Natural killer cell (primary cell): ENCODE results near the gene ANXA3. TPM values are rescaled to one million over a fixed set of nuclear protein-coding genes. Genes with fewer than 3 reads are reported as not detected.

ENCODE experiments used
- ATAC-seq, 3 donors: fragments of 150-1000 bp in 2 of 3; fragments of 200-7000 bp in 1 of 3; cut with Tn5 transposase; 1 replicate in 1 of 3; 2 replicates in 2 of 3; pipeline ENCODE4 v1.10.0; 2021; ENCODE audit warnings: mild to moderate bottlenecking in 2 of 3, moderate library complexity in 2 of 3
- DNase-seq, 2 donors: peaks; one replicate each; pipeline versions ENCODE4 v3.0.0 to v3.0.0-alpha.2; 2013 to 2021; ENCODE audit warnings: mixed read lengths in 1 of 2
- H3K27ac ChIP-seq: one replicate; pipeline ENCODE4 v1.5.1; 2013; ENCODE audit warnings: mild to moderate bottlenecking, low read length
- H3K27me3 ChIP-seq: one replicate; pipeline ENCODE4 v1.6.1; 2013; ENCODE audit warnings: low read length; ENCODE audit not compliant: control insufficient read depth, insufficient read depth
- H3K36me3 ChIP-seq: one replicate; pipeline ENCODE4 v1.6.1; 2013; ENCODE audit warnings: low read length; ENCODE audit not compliant: control insufficient read depth, insufficient read depth
- H3K4me1 ChIP-seq: one replicate; pipeline ENCODE4 v1.6.1; 2013; ENCODE audit warnings: low read length; ENCODE audit not compliant: control insufficient read depth, insufficient read depth
- H3K4me3 ChIP-seq: one replicate; pipeline ENCODE4 v1.5.1; 2013; ENCODE audit warnings: low read length
- H3K9me3 ChIP-seq: one replicate; pipeline ENCODE4 v1.6.1; 2013; ENCODE audit warnings: low read length; ENCODE audit not compliant: control insufficient read depth, insufficient read depth
- H3K27ac Mint-ChIP-seq, 2 donors: one replicate each; pipeline ENCODE4 v1.8.0; 2022; ENCODE audit warnings: mild to moderate bottlenecking in 2 of 2, mixed read lengths in 2 of 2, moderate library complexity in 1 of 2
- H3K27me3 Mint-ChIP-seq, 2 donors: one replicate each; pipeline ENCODE4 v1.8.0; 2022; ENCODE audit warnings: low read depth in 2 of 2, mixed read lengths in 2 of 2
- H3K36me3 Mint-ChIP-seq: one replicate; pipeline ENCODE4 v1.8.0; 2022; ENCODE audit warnings: mixed read lengths
- H3K4me1 Mint-ChIP-seq, 2 donors: one replicate each; pipeline ENCODE4 v1.8.0; 2022; ENCODE audit warnings: mixed read lengths in 2 of 2
- H3K4me3 Mint-ChIP-seq: one replicate; pipeline ENCODE4 v1.8.0; 2022; ENCODE audit warnings: mild to moderate bottlenecking, moderate library complexity, mixed read lengths
- H3K9me3 Mint-ChIP-seq, 2 donors: one replicate each; pipeline ENCODE4 v1.8.0; 2022; ENCODE audit warnings: mixed read lengths in 2 of 2
- WGBS: methylation state at CpG from one replicate; pipeline ENCODE4 v1.1.7; 2013; ENCODE audit warnings: missing lambda C conversion rate; ENCODE audit not compliant: insufficient coverage; 5-methylcytosine and 5-hydroxymethylcytosine counted together
- intact Hi-C: fragments of 100-400 bp; cut with micrococcal nuclease; formaldehyde crosslinking; loops from one replicate; pipeline ENCODE4 v1.14.2; 2022
- total RNA-seq, 4 donors: library from RNA; stranded (reverse); fragments of 120-200 nt in 1 of 4; gene quantifications; one replicate each; pipeline versions ENCODE4 v1.2.3 to v1.2.4, GENCODE V29; 2013 to 2022
- TF ChIP-seq, protein P1 (sequence below): fragments of 200-600 bp; IDR thresholded peaks from one replicate; pipeline ENCODE4 v1.8.0; 2022; ENCODE audit warnings: antibody characterized with exemption

The ANXA3 gene
- total RNA-seq, 3 donors from 2014 or later (not counting 1 experiment from before 2014, with no cell fraction given), result 1.1 to 1.2 TPM; not detected in 1

DNA sequence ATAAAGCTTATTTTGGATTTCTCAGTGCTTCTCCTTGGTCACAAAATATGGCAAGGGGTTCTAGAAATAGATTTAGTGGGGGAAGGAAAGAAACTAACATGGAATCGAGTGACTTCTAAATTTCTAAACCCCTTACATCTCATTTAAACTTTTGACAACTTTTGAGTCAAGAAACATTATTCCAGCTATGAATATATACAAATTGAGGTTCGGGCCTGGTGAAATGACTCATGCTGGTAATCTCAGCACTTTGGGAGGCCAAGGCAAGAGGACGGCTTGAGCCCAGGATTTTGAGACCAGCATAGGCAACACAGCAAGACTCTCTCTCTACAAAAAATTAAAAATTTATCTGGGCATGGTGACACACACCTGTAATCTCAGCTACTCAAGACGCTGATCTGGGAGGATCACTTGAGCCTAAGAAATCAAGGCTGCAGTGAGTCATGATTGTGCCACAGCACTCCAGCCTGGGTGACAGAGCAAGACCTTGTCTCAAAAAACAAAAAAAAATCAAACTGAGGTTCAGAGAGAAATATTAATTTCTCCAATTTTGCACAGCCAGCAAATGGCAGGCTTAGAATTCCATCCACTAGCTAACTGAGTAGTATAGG is 99.8 kb downstream of the ANXA3 start:
- H3K36me3 Mint-ChIP-seq, result no peaks in the 10 kb centered on the region
- Histone ChIP-seq H3K9me3 (no peaks in the 10 kb centered on the region), H3K36me3 (no peaks in the 10 kb centered on the region), H3K27me3 (no peaks in the 10 kb centered on the region), H3K27ac (no peak overlapping the region), H3K4me3 (no peak overlapping the region), H3K4me1 (no peaks in the 10 kb centered on the region)
- DNase-seq, result no peak
- ATAC-seq, result no peak
- H3K9me3 Mint-ChIP-seq, result no peaks in the 10 kb centered on the region
- TF ChIP-seq, protein P1, sequence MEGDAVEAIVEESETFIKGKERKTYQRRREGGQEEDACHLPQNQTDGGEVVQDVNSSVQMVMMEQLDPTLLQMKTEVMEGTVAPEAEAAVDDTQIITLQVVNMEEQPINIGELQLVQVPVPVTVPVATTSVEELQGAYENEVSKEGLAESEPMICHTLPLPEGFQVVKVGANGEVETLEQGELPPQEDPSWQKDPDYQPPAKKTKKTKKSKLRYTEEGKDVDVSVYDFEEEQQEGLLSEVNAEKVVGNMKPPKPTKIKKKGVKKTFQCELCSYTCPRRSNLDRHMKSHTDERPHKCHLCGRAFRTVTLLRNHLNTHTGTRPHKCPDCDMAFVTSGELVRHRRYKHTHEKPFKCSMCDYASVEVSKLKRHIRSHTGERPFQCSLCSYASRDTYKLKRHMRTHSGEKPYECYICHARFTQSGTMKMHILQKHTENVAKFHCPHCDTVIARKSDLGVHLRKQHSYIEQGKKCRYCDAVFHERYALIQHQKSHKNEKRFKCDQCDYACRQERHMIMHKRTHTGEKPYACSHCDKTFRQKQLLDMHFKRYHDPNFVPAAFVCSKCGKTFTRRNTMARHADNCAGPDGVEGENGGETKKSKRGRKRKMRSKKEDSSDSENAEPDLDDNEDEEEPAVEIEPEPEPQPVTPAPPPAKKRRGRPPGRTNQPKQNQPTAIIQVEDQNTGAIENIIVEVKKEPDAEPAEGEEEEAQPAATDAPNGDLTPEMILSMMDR, result no peak
- intact Hi-C loops, result no loop called here
- no peak overlapping the region for H3K27ac Mint-ChIP-seq
- 90% methylated on average over 3 of the region's 4 CpGs for WGBS
- no peak overlapping the region for H3K4me3 Mint-ChIP-seq
- H3K4me1 Mint-ChIP-seq, result no peaks in the 10 kb centered on the region
- H3K27me3 Mint-ChIP-seq, result peaks cover 0 to 7% of the 10 kb centered on the region in 2 donors

DNA sequence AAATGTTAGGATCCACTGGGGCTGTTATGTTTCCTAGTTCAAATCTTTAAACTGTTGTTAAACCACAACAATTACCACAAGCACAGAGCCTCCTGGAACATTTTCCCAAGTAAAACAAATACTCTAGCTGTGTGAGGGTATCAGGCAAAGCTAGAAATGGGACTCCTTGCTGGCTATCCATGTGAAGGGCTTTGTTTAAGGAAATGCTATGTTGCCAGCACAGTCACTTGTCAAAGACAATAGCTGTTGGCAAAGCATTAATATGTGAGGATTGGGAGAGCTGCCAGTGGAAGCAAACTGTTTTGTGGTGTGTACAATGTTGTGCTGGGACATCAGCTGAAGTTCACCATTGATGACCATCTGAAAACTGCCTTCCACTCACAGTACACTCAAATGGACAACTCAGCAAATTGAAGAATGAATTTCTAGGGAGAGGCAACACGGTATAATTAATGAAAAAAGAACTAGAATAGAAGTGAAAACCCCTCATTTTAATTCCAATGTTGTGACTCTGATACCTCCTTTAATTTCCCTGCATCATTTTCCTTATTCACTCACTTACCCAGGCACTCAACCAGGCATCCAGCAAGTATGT is 100.8 kb downstream of the ANXA3 start:
- H3K27ac Mint-ChIP-seq, result no peak overlapping the region
- Histone ChIP-seq H3K4me1 (no peaks in the 10 kb centered on the region), H3K36me3 (no peaks in the 10 kb centered on the region), H3K27ac (no peak overlapping the region), H3K27me3 (no peaks in the 10 kb centered on the region), H3K4me3 (no peak overlapping the region), H3K9me3 (no peaks in the 10 kb centered on the region)
- no peak overlapping the region for H3K4me3 Mint-ChIP-seq
- no peak for DNase-seq
- H3K4me1 Mint-ChIP-seq, result peaks cover 6 to 7% of the 10 kb centered on the region in 2 donors
- TF ChIP-seq, protein P1, result no peak
- ATAC-seq, result no peak
- no CpG with 5 or more reads among the region's 1 CpG for WGBS
- intact Hi-C loops, result no loop called here
- H3K9me3 Mint-ChIP-seq, result no peaks in the 10 kb centered on the region
- H3K36me3 Mint-ChIP-seq, result no peaks in the 10 kb centered on the region
- H3K27me3 Mint-ChIP-seq, result peaks cover 0 to 7% of the 10 kb centered on the region in 2 donors

DNA sequence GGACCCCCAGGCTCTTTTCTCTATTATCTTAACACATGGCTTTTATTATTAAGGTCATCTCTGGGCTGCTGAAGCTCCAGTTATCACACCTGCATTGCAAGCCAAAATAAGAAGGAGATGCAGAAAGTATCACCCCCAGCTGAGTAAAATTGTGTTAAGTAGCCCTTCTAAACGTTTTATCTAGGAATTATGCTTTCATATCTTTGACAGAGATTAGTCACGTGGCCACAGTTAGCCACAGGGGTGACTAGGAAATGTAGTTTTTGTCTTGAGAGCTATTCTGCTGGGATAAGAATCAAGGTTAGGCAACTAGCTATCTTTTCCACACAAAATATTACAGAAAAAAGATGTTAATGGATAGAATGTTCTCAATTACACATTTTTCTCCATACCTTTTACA is 102.1 kb downstream of the ANXA3 start:
- Histone ChIP-seq H3K36me3 (no peaks in the 10 kb centered on the region), H3K27ac (no peak overlapping the region), H3K4me3 (no peak overlapping the region), H3K4me1 (peaks cover 3% of the 10 kb centered on the region), H3K9me3 (no peaks in the 10 kb centered on the region), H3K27me3 (no peaks in the 10 kb centered on the region)
- intact Hi-C loops, result no loop called here
- WGBS, result 17% methylated on average over 2 of the region's 2 CpGs
- Mint-ChIP-seq H3K36me3 (no peaks in the 10 kb centered on the region), H3K27ac (no peak overlapping the region), H3K4me3 (no peak overlapping the region), H3K27me3 (peaks cover 0 to 7% of the 10 kb centered on the region in 2 donors), H3K4me1 (peaks cover 15 to 18% of the 10 kb centered on the region in 2 donors), H3K9me3 (no peaks in the 10 kb centered on the region)
- TF ChIP-seq, protein P1, result no peak
- no peak for ATAC-seq
- DNase-seq, result no peak
